Stimulated activated CD4-positive, alpha-beta T cell treated with anti-CD3 and anti-CD28 coated beads, TNF-alpha, amount 100 ng/mL, for 24 hours (primary cell): ENCODE data around the gene ACP7.
"Not testable (repeated sequence)": the region's sequence is repeated elsewhere in the genome, so short reads cannot be mapped to it uniquely, and the experiment has no call there.

ENCODE experiments used
- DNase-seq, 3 experiments: peaks; one replicate each; pipeline ENCODE4 v3.0.0-alpha.2; 2020; ENCODE audit warnings: low read depth in 3 of 3

Gene ACP7

GRCh38 chr19:39083983-39084731 is at the start of gene ACP7:
TSS of gene ACP7 (plus strand) at chr19:39084368. CDS start at chr19:39085270, 902 bp downstream.
- peak in 1 of 3 experiments; percentile 13 for DNase-seq

- no peak for DNase-seq
Observed at GRCh38 chr19:39036581-39036980, 47.6 kb upstream of the ACP7 start.

GRCh38 chr19:39037194-39037593 is 47.0 kb upstream of the ACP7 start:
- DNase-seq, result no peak

- no peak for DNase-seq
Observed at GRCh38 chr19:39038098-39038497, 46.1 kb upstream of the ACP7 start.

GRCh38 chr19:39045506-39045905 is 38.7 kb upstream of the ACP7 start:
- no peak for DNase-seq

- DNase-seq, result no peak
Observed at GRCh38 chr19:39046037-39046821, 37.9 kb upstream of the ACP7 start.

GRCh38 chr19:39047073-39047472 is 37.1 kb upstream of the ACP7 start:
- no peak for DNase-seq

GRCh38 chr19:39052243-39052746 is 31.9 kb upstream of the ACP7 start:
- peak; percentile 33 to 60 (median 39) for DNase-seq

GRCh38 chr19:39052846-39053245 is 31.3 kb upstream of the ACP7 start:
- no peak for DNase-seq

GRCh38 chr19:39053276-39054090 is 30.7 kb upstream of the ACP7 start:
- DNase-seq, result no peak

GRCh38 chr19:39054091-39054470 is 30.1 kb upstream of the ACP7 start:
- no peak for DNase-seq

- DNase-seq, result no peak
Observed at GRCh38 chr19:39057615-39058014, 26.6 kb upstream of the ACP7 start.

GRCh38 chr19:39059302-39059701 is 24.9 kb upstream of the ACP7 start:
- no peak for DNase-seq

- DNase-seq, result no peak
Observed at GRCh38 chr19:39060171-39060570, 24.0 kb upstream of the ACP7 start.

- DNase-seq, result no peak
Observed at GRCh38 chr19:39064405-39064804, 19.8 kb upstream of the ACP7 start.

GRCh38 chr19:39065928-39066327 is 18.2 kb upstream of the ACP7 start:
- no peak for DNase-seq

- DNase-seq, result no peak
Observed at GRCh38 chr19:39067104-39067503, 17.1 kb upstream of the ACP7 start.

- DNase-seq, result not testable (repeated sequence)
Observed at GRCh38 chr19:39068259-39068658, 15.9 kb upstream of the ACP7 start.

GRCh38 chr19:39070888-39071287 is 13.3 kb upstream of the ACP7 start:
- no peak for DNase-seq

GRCh38 chr19:39074205-39074692 is 9.9 kb upstream of the ACP7 start:
- DNase-seq, result no peak

- no peak for DNase-seq
Observed at GRCh38 chr19:39074942-39075341, 9.2 kb upstream of the ACP7 start.

- DNase-seq, result no peak
Observed at GRCh38 chr19:39077323-39077722, 6.8 kb upstream of the ACP7 start.
